Spleen (tissue), 7 donors: ENCODE data around the gene CYP2J2.

Experiments
- CTCF ChIP-seq, 11 experiments: fragments of 200-600 bp in 7 of 11; fragments of 450-650 bp in 4 of 11; sonication (generic) in 4 of 11; IDR thresholded peaks in 8 of 11; conservative IDR thresholded peaks in 3 of 11; 1 replicate in 7 of 11; 2 replicates in 4 of 11; pipeline versions ENCODE4 v1.4.0 to v1.8.0; 2016 to 2021; ENCODE audit warnings: antibody characterized with exemption in 11 of 11, inconsistent platforms in 4 of 11, mild to moderate bottlenecking in 1 of 11
- POLR2A ChIP-seq, 3 donors: fragments of 450-650 bp; IDR thresholded peaks; one replicate each; pipeline ENCODE4 v1.5.1; 2017; ENCODE audit warnings: antibody characterized with exemption in 3 of 3, mild to moderate bottlenecking in 1 of 3
- POLR2AphosphoS5 ChIP-seq, 3 donors: sonication (generic); formaldehyde crosslinking; IDR thresholded peaks; one replicate each; pipeline ENCODE4 v1.5.1; 2017; ENCODE audit warnings: antibody characterized with exemption in 3 of 3
- donor health status: DM: no; HTN: no; CAD: no; lungs with moderate emphysema.
- donor health status: DM: no; HTN: no; CAD: no.
- donor health status: DM: no; HTN: no; CAD: no.

GRCh38 chr1:59926381-59927123, at the start of gene CYP2J2:
- TF ChIP-seq CTCF (IDR thresholded peaks at IDR 0.05 in 8 of 11, conservative IDR thresholded peaks at IDR 0.05 in 3 of 11) (no peak), POLR2A (IDR thresholded peaks at IDR 0.05) (no peak), POLR2AphosphoS5 (IDR thresholded peaks at IDR 0.05) (no peak)
